Inflammatory macrophage (primary cell): ENCODE measurements around the gene RBMS3.

Experiments
- DNase-seq, 2 donors: peaks; one replicate each; pipeline ENCODE4 v3.0.0-alpha.2; 2020 to 2022

RBMS3 gene

DNA sequence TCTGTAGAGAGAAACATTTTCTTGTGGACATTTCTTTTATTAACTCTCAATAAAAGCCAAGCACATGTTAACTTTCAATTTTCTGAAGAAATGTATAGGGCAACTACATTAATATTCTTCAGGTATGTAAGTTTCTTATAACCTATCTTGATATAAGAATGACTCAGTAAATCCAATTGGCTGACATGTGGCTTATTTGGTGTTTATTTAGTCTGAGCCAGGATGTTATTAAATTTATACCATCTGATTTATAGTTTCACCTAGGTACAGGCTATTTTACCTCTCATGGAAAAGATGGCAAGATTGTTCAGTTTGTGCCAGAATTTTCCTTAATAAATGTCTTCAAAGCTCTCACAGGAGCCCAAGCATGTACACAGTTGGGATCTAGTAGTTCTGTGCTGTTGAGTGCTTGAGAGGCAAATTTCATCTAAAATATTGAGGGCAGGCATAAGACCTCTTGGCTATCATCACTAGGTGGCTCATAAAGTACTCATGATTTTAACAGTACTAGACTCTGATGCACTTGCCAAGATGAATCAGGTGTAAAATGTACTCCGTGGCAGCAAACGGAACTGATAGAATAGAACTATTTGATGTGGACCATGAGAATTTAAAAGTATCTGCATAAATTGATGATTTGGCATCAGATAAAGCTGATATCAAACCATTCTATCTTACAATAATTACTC lies 631.9 kb downstream of the RBMS3 start:
- no peak for DNase-seq

DNA sequence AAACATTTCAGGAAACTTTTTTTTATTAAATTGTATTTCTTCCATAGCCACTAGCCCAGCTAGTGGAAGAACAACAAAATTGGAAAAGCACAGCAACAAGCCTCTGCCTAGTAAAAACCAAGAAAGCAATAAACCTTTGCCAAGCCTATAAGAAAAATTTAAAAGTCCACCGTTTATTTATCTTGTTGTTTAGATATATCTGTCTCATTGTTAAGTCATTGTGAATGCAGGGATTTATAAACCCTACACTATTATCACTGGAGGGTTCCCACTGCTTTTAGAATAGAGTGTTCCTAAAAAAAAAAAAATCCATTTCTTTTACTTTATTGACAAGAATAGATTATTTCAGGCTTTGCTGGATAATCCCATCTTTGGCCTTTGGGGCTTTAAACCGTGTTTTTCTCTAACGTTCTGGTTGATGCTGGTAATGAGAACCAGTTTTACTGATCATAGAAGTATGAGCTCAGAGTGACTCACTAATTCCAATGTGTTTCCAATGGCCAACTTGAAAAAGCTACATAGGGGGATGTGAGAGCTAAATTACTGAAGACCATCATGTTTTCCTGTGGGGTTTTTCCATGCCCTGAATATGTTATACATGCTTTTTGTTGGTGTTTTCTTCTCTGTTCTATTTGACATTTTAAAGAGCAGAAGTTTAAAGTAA lies 634.1 kb downstream of the RBMS3 start:
- no peak for DNase-seq

DNA sequence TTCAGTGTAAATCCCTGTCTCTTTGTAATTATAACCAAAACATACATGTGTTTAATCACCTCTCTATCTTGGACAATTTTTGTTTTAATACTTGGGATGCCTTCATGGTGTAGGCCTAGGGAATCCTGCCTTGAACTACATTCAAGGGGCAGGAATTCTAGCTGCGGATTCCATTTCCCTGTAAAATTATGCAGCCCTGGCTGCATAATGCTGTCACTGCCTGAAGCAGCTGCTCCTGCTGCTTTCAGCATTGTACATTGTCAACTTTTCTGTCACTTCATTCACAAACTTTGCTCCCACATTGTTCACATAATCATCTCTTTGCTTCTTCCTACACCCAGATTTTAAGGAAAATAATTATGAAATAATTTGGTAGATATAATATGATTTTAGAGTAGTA lies 638.7 kb downstream of the RBMS3 start:
- DNase-seq = no peak

DNA sequence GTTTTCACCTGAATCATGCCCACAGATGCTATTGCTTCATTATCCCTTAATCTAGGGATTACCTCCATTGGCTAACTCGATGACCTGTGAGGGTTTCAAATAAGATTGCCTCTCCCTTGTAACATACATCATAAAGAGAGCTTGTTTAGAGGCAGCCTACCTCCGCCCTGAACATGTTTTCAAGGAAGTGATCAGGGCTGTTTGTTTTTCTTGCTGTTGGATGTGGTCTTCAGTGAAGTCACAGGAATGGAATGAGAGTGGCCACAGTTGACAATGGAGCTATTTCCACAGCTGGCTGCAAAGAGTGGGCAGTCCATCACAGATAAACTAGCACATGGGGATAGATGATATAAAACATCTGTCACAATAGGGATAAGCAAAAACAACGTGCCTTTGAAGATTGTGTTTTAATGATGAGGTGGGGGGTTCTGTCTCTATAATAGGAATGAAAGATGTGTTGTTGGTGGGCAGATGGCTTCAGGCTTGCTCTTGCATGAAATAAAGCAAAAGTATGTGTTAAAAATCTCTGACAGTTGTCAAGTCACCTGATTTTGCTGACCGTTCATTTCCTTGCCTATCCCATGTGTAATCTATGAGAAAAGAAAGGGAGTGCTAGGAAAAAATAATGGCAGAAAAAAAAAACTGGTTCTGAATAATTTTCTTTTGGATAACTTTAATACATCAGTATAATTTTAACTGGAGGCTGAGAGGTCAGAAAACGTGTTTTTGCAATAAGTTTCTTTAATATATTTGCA lies 642.3 kb downstream of the RBMS3 start:
- DNase-seq = no peak

DNA sequence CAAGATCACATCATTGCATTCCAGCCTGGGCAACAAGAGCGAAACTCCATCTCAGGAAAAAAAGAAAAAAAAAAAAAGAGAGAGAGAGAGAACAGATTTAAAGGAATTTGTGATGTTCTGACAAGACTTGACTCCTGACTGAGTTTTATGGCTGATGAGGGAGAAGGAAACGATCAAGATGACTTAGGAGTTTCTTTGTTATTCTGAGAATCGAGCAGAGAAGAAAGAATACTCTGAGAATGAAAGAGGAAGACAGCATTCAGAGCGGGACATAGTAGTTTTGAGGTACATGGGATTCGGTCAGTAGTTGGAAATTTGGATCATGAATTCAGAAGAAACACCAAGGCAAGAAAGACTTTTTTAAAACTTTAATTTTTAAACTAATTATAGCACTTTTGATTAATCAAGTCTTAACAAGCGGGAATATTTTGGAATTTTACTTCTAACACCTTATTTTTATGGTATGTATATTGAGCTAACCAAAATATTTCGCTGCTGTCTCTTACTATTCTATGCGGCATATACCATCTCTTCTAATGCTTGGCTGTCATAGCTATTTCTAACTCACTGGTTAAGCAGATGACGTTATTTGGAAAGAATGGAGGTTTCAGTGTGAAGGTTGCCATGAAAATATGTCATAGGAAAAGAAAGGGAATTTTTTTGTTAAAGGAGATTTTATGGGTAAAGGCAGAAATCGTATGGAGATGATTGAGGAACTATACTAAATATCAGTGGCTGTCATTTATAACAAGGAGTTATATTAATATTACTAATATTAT lies 644.1 kb downstream of the RBMS3 start:
- no peak for DNase-seq

DNA sequence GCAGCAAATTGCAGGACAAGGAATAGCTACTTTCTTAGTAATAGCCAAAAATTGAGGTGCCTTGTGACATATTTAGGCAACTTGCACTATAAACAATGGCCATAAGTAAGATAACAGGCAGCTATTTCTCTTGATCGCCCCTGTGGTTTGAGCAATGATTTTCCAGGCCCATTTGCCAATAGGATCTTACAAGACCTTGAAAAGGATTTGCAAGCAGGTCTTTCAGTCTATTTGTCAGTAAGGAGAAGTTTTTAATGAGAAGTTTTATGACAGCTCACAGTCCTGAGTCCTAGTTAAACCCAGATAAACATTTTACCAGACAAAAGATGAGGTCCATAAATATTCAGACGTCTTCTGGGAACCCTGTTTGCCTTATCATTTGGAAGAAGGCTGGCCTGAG lies 645.5 kb downstream of the RBMS3 start:
- no peak for DNase-seq

DNA sequence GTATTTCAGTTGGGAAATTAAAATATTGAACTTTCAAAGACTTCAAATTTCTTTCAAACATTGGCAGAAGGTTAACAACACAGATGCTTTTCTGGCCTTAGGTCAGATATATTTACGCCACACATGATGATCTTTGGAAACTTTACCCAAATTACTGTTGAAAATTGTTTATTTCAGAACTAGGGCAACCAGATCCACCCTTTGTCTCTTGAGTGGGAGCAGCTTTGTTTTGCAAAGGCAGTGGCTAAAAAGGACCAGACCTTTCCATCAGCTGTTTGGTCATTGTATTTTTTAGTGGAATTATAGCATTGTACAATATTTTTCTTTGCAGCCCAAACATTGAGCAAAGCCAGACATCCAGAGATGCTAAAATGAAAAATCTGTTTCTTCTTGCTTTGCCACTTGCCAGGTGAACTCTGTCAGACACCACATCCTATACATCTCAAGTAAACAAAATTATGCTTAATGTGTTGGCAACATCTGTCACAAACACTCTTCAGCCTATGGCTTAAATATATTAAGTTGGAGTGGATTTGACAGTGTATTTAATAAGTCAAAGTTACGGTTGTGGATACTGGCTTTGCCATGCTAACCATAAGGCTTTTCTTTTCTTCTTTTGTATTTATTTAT lies 651.9 kb downstream of the RBMS3 start:
- no peak for DNase-seq

DNA sequence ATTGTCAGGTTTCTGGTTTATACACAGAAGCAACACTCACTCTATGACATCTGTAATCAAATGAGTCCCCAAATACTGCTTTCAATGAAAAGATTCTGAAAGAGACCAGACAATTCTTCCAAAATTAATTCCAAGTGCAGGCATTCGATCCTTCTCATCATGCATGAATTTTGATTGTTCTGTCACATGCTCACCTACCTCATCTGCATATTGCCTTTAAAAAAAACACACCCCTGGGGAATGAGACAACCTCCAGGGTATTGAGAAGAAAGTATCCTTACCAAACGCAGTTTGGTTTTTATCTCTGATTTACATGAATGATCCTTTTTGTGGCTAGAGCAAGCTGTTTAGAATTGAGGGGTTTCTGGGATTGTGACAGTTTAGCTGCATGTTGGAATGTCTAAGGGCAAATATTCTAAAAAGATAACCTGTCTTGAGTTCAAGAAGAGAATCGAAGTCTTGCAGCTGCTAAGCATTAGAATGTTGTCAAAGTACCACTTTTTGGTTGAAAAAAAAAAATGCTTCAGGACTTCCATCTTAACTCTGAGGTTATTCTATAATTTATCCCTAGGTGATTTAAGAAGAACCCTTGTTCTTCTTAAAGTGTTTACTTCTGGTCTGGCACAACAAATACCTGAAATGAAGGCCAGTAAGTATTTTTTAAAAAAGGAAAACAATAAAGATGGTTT lies 653.1 kb downstream of the RBMS3 start:
- no peak for DNase-seq

DNA sequence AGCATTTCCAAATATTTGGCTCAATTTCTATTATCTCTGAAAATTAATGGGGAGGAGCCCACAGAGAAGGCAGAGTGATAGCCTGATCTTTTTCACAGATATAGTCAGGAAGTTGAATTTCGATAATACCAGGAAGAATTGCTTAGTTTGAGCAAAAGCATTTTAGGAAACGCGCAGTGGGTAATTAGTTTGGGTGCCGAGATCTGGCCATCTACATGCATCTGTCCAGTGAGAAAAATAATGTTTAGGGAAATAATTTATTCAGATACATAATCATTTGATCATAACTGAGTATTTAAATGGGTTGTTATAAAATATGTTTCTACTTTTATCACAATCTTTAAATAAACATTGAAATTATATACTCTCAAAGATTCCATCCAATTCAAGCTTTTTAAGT lies 653.9 kb downstream of the RBMS3 start:
- DNase-seq = no peak

DNA sequence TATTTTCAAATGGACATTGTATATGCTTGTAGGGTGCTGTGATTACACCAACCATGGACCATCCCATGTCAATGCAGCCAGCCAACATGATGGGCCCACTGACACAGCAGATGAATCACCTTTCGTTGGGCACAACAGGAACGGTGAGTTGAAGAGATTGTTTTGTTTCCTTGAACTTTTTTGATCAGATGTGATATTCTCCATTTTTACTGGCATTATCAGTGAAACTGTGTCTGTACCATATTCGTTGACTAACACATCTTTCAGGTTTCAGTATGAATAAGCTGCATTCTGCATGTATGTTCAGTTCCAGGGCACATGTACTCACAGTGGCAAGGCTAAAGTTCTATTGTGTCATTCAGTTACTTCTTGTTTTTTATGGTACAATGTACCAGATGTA lies 655.2 kb downstream of the RBMS3 start:
- no peak for DNase-seq

DNA sequence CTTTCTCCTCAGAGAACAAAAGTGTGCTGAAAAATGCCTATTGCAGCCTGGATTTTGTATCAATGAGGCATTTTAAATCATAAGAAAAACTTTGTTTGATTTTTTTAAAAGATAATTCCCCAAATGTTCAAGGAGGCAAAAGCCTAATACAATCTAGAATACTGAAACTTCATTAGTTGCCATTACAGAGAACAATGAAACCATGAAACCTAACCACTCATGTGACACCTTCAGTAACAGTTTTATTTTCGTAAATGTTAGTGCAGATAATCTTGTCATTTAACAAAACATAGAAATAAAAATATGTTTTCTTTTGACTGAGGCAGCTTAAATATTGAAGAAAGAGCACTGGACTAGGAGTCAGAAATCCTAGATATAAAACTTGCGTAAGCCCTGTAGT lies 655.9 kb downstream of the RBMS3 start:
- DNase-seq = no peak

DNA sequence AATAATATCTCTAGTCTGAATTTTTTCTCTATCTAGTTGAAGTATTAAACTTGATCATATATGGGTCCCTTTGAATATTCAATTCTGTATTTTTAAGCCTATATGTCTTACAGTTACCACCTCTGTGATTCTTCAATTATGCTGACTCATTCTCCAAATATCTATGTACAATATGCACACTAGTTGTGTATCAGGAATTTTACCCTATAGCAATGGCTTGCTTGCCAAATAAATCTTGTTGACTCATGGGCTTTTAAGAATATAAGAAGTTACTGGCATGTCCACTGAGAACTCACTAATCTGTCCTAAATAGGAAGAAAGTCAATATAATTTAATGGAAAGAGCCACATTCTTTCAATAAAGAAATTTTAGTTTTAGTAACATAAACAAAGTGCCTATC lies 656.3 kb downstream of the RBMS3 start:
- no peak for DNase-seq

DNA sequence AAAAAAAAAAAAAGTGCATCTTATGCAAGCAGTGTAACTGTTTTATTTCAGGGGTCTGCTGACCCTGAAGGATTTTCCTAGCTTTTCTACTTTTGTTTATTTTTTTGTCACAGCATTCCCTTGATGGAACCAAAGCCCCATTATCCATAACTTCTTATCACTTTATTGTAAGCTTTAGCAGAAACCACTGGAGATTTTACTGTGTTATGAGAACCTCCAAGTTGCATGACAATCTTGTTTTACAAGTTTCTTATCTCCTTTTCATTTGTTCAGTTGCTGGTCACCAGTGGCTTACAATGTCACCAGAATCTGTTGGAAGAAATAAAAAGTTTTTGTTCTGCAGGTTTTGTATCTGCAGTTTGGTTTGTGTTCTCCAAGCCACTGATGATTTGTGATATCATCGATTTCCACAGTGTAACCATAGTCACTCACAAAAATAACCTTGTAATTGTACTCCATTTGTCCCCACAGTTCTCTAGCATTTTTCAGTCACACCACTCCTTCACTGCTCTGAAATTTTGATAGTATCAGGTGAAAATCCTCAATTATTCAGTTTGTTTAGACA lies 660.0 kb downstream of the RBMS3 start:
- no peak for DNase-seq

DNA sequence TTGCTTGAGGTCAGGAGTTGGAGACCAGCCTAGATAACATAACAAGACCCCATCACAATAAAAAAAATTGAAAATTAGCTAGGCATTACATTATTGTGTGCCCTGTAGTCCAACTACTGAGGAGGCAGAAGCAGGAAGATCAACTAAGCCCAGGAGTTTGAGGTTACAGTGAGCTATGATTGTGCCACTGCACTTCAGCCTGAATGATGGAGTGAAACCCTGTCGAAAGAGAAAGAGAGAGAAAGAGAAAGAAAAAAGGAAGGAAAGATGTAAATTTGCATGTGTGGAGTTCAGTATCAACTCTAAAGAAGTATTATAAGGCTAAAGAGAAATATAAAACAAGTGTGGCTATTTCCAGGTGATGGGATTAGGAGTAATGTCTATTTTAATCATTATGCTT lies 661.4 kb downstream of the RBMS3 start:
- no peak for DNase-seq

DNA sequence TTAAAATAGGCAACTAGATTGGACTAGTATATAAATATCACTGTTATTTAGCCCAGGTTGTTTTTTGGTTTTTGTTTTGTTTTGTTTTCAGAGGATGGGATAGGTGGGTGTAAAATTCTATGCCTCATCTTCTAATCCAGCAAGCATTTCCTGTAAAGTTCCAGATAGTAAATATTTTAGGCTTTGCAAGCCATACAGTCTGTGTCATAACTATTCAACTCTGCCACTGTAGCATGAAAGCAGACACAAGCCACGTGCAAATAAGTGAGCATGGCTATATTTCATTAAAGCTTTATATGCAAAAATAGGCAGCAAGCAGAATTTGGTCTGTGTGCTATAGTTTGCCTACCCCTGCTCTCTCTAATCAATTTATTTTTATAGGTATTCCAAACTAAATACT lies 668.3 kb downstream of the RBMS3 start:
- DNase-seq = no peak

DNA sequence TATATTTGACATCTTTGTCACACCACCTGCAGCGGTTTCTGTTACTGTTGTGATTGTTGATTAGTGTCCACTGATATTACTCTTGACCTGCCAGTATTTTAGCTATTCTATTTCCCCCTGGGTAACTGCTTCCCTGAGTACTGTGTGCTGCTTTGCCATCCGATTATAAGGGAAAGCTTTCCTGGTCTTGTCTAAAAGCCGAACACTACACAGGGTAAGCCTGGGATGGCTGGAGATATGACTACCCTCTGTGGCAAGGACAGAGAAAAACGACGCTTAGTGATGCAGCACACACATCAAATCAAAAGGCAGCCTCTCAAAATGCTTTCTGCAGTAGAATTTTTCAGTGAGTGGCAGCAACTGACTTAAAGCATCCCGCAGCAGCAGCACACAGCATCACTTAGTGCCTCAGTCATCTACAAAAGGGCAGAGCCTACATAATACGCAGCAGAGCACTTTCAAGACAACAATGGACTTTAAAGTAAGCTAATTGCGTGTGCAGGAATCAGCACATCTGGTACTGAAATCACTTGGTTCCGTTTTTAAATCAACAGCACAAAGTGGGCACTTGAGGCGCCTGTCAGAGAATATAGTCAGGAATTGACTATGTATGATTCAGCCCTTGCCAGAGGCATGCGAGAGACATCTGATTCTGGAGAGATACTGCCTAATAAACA lies 669.2 kb downstream of the RBMS3 start:
- DNase-seq = no peak

DNA sequence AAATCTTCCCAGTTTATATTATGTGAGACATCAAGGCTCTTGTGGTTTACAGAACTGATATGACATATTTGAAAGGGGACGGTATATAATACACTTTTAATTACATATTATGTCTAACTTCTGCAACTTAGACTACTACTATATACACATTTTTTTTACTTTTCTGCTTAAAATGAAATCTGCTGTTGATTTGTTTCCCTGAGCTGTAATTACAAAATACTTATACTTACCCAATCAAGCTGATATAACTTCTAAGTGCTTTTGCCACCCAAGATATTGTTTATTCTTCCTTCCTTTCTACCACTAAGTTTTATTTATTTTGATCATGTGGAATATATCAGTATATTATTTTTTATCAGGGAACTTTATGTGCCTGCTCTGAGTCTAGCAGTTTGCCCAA lies 671.6 kb downstream of the RBMS3 start:
- DNase-seq = no peak

DNA sequence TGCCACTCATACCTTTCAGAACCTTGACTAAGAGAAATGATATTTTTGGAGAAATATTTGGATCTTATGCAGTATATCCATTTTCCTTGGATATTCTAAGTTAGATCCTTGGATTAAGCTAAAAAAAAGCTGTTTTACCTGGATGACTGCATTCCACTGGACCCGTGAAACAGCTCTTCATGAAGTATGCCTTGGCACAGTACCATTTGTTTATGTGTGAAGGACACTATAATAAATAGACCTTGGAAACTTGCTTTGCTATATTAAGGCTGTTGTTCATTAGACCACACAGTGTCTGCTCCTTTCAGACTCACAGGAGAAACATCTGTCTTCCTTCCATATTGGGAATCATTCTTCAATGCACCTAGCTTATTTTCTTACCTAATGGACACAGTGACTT lies 674.5 kb downstream of the RBMS3 start:
- no peak for DNase-seq

DNA sequence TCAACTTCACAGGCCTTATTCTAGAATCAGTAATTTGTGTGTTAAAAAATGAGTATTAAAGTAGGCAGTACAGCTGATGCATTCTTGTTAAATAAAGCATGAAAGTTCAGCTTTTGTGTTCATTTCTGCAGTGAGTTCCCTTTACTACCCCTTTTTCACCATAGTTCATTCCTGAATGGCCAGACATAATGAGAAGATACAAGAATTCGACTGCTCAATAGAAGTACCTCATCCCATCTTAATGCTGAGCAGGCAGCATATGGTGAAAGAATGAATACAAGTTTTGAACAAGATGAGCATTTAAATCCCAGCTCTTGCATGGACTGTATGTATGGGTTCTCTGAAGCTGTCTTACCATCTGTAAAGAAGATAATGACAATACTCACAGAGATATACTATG lies 677.9 kb downstream of the RBMS3 start:
- no peak for DNase-seq

DNA sequence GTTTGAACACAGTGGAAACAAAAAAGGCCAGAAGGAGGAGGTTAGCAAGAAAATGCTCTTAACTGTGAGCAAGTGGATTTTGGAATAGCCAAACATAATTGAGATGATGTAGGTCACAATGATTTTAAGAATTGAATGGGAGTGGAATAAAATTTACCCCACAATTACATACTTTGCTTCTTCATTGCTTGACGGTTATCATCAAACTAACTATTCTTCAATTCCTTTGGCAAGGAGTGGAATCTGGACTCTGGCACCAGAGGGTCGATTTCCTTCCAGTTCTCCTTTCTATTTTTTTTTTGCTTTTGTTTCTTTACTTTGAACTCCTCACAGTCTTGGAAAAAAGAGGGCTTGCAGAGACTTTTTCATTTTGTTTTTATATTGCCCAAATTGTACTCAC lies 691.0 kb downstream of the RBMS3 start:
- DNase-seq = no peak

DNA sequence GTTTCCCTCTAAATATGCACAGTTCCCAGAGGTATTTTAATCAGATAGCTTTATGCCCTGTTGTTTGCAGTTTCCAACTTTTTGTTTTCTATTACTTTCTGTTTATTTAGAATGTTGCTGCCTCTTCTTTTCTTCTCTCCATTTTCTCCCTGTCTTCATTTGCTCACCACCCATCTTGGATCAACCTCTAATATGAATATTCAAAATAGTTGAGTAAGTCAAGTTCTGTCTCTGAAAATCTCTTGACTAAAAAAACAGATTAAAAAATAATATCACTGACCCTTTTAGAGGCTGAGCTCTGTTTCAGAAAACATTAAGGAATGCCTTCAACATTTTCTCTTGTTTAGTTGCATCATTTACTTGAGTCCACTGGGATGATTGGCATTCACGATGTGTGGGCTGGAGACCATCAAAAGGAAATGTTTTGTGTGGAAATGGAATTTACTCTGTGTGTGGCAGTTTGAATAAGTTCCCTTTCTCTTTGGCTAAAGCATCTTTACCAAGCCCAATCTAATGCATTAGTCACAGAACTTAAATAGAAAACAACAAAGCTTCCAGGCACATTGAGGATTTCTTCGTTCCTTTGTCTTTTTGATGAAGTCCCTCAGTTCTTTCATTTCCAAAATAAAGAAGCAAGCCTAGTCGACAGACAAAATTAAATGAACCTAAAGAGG lies 691.6 kb downstream of the RBMS3 start:
- DNase-seq = no peak
